Endothelial cell of umbilical vein (primary cell): ENCODE results near the gene CCL27. TPM values are rescaled to one million over a fixed set of nuclear protein-coding genes. Genes with fewer than 3 reads are reported as not detected.

Experiments used
- BruUV-seq: library from RNA; stranded (reverse); fragments of 400-500 nt; replicated peaks from 2 replicates; lab custom pipeline; 2021; lab: Mats Ljungman, UMichigan
- CTCF ChIA-PET: fragments of 300-600, 350-600 bp; sonication (Branson Sonifier 250); formaldehyde crosslinking; loops from one replicate; lab custom pipeline; 2021; ENCODE audit warnings: antibody characterized with exemption, inconsistent platforms; lab: Charles Lee
- POLR2A ChIA-PET: fragments of 300-600, 350-600 bp; sonication (Branson Sonifier 250); formaldehyde crosslinking; loops from one replicate; lab custom pipeline; 2021; ENCODE audit warnings: antibody characterized with exemption, inconsistent platforms; lab: Charles Lee
- DNase-seq: peaks from one replicate; pipeline ENCODE4 v3.0.0-alpha.2; 2011; ENCODE audit warnings: low read depth, low spot score
- FAIRE-seq: peaks from 2 replicates; lab custom pipeline; 2011; peaks lifted over from hg19 to GRCh38; lab: Jason Lieb, UNC
- H2AFZ ChIP-seq: 2 replicates; pipeline ENCODE4 v1.6.0; 2012; ENCODE audit warnings: low read depth, low read length, control low read depth, inconsistent platforms
- H3K27ac ChIP-seq: 2 replicates; pipeline ENCODE4 v1.5.1; 2011; ENCODE audit warnings: low read depth, mild to moderate bottlenecking, control low read depth, low read length, moderate library complexity; ENCODE audit not compliant: insufficient read depth
- H3K27me3 ChIP-seq, 2 experiments: 2 replicates each; pipeline versions ENCODE4 v1.6.0 to v1.6.1; 2011; ENCODE audit warnings: low read length in 2 of 2, mixed read lengths in 1 of 2; ENCODE audit not compliant: control insufficient read depth in 2 of 2, insufficient read depth in 2 of 2
- H3K36me3 ChIP-seq, 2 experiments: 2 replicates in 1 of 2; 3 replicates in 1 of 2; pipeline ENCODE4 v1.5.1; 2011; ENCODE audit warnings: low read length in 2 of 2, mild to moderate bottlenecking in 1 of 2, moderate library complexity in 1 of 2; ENCODE audit not compliant: control insufficient read depth in 2 of 2, insufficient read depth in 2 of 2; ENCODE audit errors: extremely low read depth in 1 of 2
- H3K4me1 ChIP-seq: 3 replicates; pipeline ENCODE4 v1.5.1; 2011; ENCODE audit warnings: mild to moderate bottlenecking, low read length; ENCODE audit not compliant: control insufficient read depth, insufficient read depth; ENCODE audit errors: extremely low read depth
- H3K4me2 ChIP-seq: 2 replicates; pipeline ENCODE4 v1.6.1; 2011; ENCODE audit warnings: low read length, control low read depth, mixed read lengths; ENCODE audit not compliant: insufficient read depth
- H3K4me3 ChIP-seq, 3 experiments: fragments of 200-600 bp in 1 of 3; sonication (generic), shearing (Covaris generic) in 1 of 3; replicated peaks in 1 of 3; 2 replicates each; pipeline ENCODE4 v1.5.1; 2011 to 2016; ENCODE audit warnings: control low read depth in 3 of 3, low read length in 3 of 3, mild to moderate bottlenecking in 2 of 3, inconsistent platforms in 1 of 3, low read depth in 1 of 3, moderate library complexity in 1 of 3; ENCODE audit not compliant: insufficient read depth in 1 of 3
- H3K79me2 ChIP-seq: 2 replicates; pipeline ENCODE4 v1.6.0; 2012; ENCODE audit warnings: low read length, inconsistent platforms; ENCODE audit not compliant: control insufficient read depth, insufficient read depth
- H3K9ac ChIP-seq: replicated peaks from 2 replicates; pipeline ENCODE3; 2011; ENCODE audit warnings: low read length, control low read depth; ENCODE audit not compliant: insufficient read depth; ENCODE audit errors: extremely low read depth
- H3K9me1 ChIP-seq: replicated peaks from 3 replicates; pipeline ENCODE4 v1.6.0; 2011; ENCODE audit warnings: mild to moderate bottlenecking, low read length; ENCODE audit not compliant: control insufficient read depth, insufficient read depth; ENCODE audit errors: extremely low read depth
- H3K9me3 ChIP-seq: replicated peaks from 2 replicates; pipeline ENCODE4 v1.5.1; 2012; ENCODE audit warnings: low read length, inconsistent platforms; ENCODE audit not compliant: control insufficient read depth, insufficient read depth
- H4K20me1 ChIP-seq: replicated peaks from 2 replicates; pipeline ENCODE3; 2011; ENCODE audit warnings: mild to moderate bottlenecking, low read length; ENCODE audit not compliant: control insufficient read depth, insufficient read depth; ENCODE audit errors: extremely low read depth
- CTCF ChIP-seq, 2 donors: IDR thresholded peaks; 1 replicate in 1 of 2; 2 replicates in 1 of 2; pipeline ENCODE4 v1.5.1; 2011; ENCODE audit warnings: low read length in 2 of 2, mild to moderate bottlenecking in 2 of 2, moderate library complexity in 2 of 2, control low read depth in 1 of 2, inconsistent platforms in 1 of 2, low read depth in 1 of 2; ENCODE audit not compliant: insufficient read depth in 1 of 2; ENCODE audit errors: extremely low read depth in 1 of 2
- EZH2 ChIP-seq: IDR thresholded peaks from 2 replicates; pipeline ENCODE4 v1.6.1; 2012; ENCODE audit warnings: borderline replicate concordance, low read depth, mild to moderate bottlenecking, moderate library complexity, low read length, inconsistent platforms; ENCODE audit not compliant: severe bottlenecking
- FOS ChIP-seq: IDR thresholded peaks from 2 replicates; pipeline ENCODE4 v1.6.1; 2011; ENCODE audit warnings: mild to moderate bottlenecking, low read length, moderate library complexity, borderline replicate concordance; ENCODE audit not compliant: insufficient read depth
- GATA2 ChIP-seq: IDR thresholded peaks from 2 replicates; pipeline ENCODE4 v1.7.0; 2011; ENCODE audit warnings: low read depth, mild to moderate bottlenecking, moderate library complexity, mixed read lengths, low read length; ENCODE audit not compliant: insufficient read length, insufficient read depth
- JUN ChIP-seq: IDR thresholded peaks from 2 replicates; pipeline ENCODE4 v1.6.1; 2011; ENCODE audit warnings: borderline replicate concordance, low read depth; ENCODE audit not compliant: insufficient read length, insufficient read depth
- MAX ChIP-seq: IDR thresholded peaks from 2 replicates; pipeline ENCODE4 v1.6.1; 2011; ENCODE audit not compliant: insufficient read depth, insufficient read length
- MYC ChIP-seq: IDR thresholded peaks from one replicate; pipeline ENCODE4 v1.6.1; 2011; ENCODE audit warnings: mild to moderate bottlenecking, low read depth, low read length
- POLR2A ChIP-seq: IDR thresholded peaks from 2 replicates; pipeline ENCODE4 v1.6.1; 2012; ENCODE audit warnings: low read depth, mild to moderate bottlenecking, control low read depth, low read length
- POLR2AphosphoS5 ChIP-seq: IDR thresholded peaks from 2 replicates; pipeline ENCODE4 v1.6.1; 2012; ENCODE audit warnings: low read depth, mild to moderate bottlenecking, control low read depth, low read length, moderate library complexity; ENCODE audit not compliant: insufficient read depth
- dilution Hi-C: fragments of 300-500 bp; cut with MboI; formaldehyde crosslinking; loops from one replicate; pipeline ENCODE4 v1.15.0; 2019; ENCODE audit warnings: low sequenced_read_pairs; ENCODE audit not compliant: extremely low pct_ligation_motif_present
- intact Hi-C: fragments of 100-400 bp; cut with micrococcal nuclease; formaldehyde crosslinking; loops from one replicate; pipeline ENCODE4 v1.10.0; 2022
- polyA plus RNA-seq, 4 experiments: library from polyadenylated mRNA; depleted of rRNA in 3 of 4; stranded (reverse) in 3 of 4; unstranded in 1 of 4; fragments of >200 nt; gene quantifications; 2 replicates each; pipeline versions ENCODE4 v1.2.1 to v1.2.3, GENCODE V29; 2011 to 2012; ENCODE audit warnings: missing spikeins in 1 of 4
- total RNA-seq: library from RNA; stranded (reverse); gene quantifications from 2 replicates; pipeline ENCODE4 v1.2.3, GENCODE V29; 2021

CCL27 gene
- total and polyA plus RNA-seq, 2 donors (not counting 3 experiments of a cell fraction or from before 2014, with no cell fraction given): not detected

- DNase-seq: no peak
- POLR2A ChIA-PET: no interaction called here
- BruUV-seq: no TSS peak
- CTCF ChIA-PET: interaction anchor here (1.4 to 1.9 kb wide), 3 partner anchors 9 to 21 kb away, joined by 4 to 14 read pairs (median 4); no protein-coding TSS in a partner anchor
- H3K9me1 ChIP-seq: no peaks in the 10 kb centered on the region
- no peak overlapping the region for H3K9ac ChIP-seq
- no peaks in the 10 kb centered on the region for H4K20me1 ChIP-seq
- no peak overlapping the region for H3K27ac ChIP-seq
- no peaks in the 10 kb centered on the region for H3K36me3 ChIP-seq
- dilution Hi-C loops: no loop called here
- H3K27me3 ChIP-seq: peaks cover 60 to 72% of the 10 kb centered on the region in 2 experiments
- intact Hi-C loops: no loop called here
- no peaks in the 10 kb centered on the region for H3K9me3 ChIP-seq
- H3K4me3 ChIP-seq: no peak overlapping the region
- TF ChIP-seq EZH2 (no peak), POLR2AphosphoS5 (no peak), FOS (no peak), GATA2 (no peak), MYC (no peak), MAX (no peak), POLR2A (no peak), CTCF (IDR thresholded peaks at IDR 0.05; ENCODE audit: extremely low read depth in 1 of 2, insufficient read depth in 1 of 2, low read depth in 1 of 2, low read length in 2 of 2) (no peak), JUN (no peak)
- H3K4me2 ChIP-seq: no peak overlapping the region
- FAIRE-seq: no peak
- no peak overlapping the region for H2AFZ ChIP-seq
- H3K4me1 ChIP-seq: peaks cover 9% of the 10 kb centered on the region
- H3K79me2 ChIP-seq: no peaks in the 10 kb centered on the region
Measured at GRCh38 chr9:34625186-34625486, 37.3 kb downstream of the CCL27 start.
